ACC112 (cell line): ENCODE measurements around the gene SYTL1.

Source experiments
- H2AFZ ChIP-seq: fragments of 200-600 bp; sonication (generic); one replicate; pipeline ENCODE4 v1.6.0; 2017; ENCODE audit warnings: antibody characterized with exemption, low read length; ENCODE audit not compliant: unreplicated experiment
- H3K27ac ChIP-seq: fragments of 200-600 bp; sonication (generic); 2 replicates; pipeline ENCODE4 v1.5.1; 2014; ENCODE audit warnings: low read depth, mild to moderate bottlenecking, antibody characterized with exemption, low read length, moderate library complexity
- H3K27me3 ChIP-seq: fragments of 200-600 bp; sonication (generic); 2 replicates; pipeline ENCODE4 v1.6.1; 2014; ENCODE audit warnings: mild to moderate bottlenecking, antibody characterized with exemption, low read length, moderate library complexity, mixed read lengths; ENCODE audit not compliant: insufficient read depth
- H3K36me3 ChIP-seq: fragments of 200-600 bp; sonication (generic); 2 replicates; pipeline ENCODE4 v1.6.1; 2016; ENCODE audit warnings: mild to moderate bottlenecking, antibody characterized with exemption, low read length, moderate library complexity, mixed read lengths; ENCODE audit not compliant: insufficient read depth
- H3K4me1 ChIP-seq: fragments of 200-600 bp; sonication (generic); one replicate; pipeline ENCODE4 v1.6.1; 2016; ENCODE audit warnings: low read length, mixed read lengths; ENCODE audit not compliant: insufficient read depth, unreplicated experiment, control insufficient read depth
- H3K4me3 ChIP-seq: fragments of 200-600 bp; sonication (generic); 2 replicates; pipeline ENCODE4 v1.5.1; 2014; ENCODE audit warnings: mild to moderate bottlenecking, low read depth, low read length
- H3K79me2 ChIP-seq: fragments of 200-600 bp; sonication (generic); one replicate; pipeline ENCODE4 v1.6.0; 2016; ENCODE audit warnings: low read length; ENCODE audit not compliant: control insufficient read depth, unreplicated experiment, insufficient read depth

SYTL1 gene

GRCh38 chr1:27398405-27399149, 56.8 kb downstream of the SYTL1 start:
- no peaks in the 10 kb centered on the region for H3K27me3 ChIP-seq
- H3K36me3 ChIP-seq: no peaks in the 10 kb centered on the region
- no peak overlapping the region for H3K4me3 ChIP-seq
- no peak overlapping the region for H2AFZ ChIP-seq
- peaks cover 21% of the 10 kb centered on the region for H3K4me1 ChIP-seq
- peaks cover 2% of the 10 kb centered on the region for H3K79me2 ChIP-seq
- no peak overlapping the region for H3K27ac ChIP-seq

GRCh38 chr1:27399251-27400025, 57.6 kb downstream of the SYTL1 start:
- H3K27ac ChIP-seq: no peak overlapping the region

DNA sequence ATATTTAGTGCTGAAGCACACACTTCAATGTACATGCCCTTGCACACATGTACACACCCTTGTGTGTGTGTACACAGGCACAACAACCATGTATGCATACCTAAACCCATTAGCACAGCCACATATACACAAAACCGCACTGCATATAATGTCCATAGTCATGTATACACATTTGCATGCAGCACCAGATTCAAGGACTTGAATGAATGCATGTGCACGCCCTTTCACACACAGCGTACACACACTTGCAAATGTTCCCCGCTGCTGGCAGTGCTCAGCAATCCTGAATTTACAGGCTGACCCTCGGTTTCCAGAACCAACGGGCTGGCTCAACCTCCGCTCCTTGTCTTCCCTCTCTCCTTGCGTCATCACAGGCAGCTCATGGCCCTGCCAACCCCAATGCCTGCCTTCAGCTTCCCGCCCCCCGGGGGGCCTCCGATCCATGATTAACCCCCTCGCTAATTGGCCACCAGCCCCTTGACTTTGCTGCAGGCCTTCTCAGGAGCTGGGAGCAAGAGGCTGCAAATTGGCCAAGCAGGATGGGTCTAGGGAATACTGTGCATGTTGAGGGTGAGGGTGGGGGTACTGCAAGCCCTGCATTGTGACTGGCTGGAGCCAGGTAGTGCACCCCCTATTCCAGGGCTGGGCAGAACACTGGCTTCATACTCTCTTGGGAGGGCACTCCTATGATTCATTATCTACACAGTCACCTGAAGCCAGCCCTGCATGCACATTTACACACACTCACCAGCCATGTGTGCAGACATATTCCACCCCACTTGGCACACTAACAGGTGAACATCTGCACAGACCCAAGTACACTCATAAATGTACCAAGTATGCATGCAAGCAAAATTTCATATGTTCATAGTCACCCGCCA, 58.5 kb downstream of the SYTL1 start:
- Histone ChIP-seq H3K36me3 (no peaks in the 10 kb centered on the region), H3K27me3 (no peaks in the 10 kb centered on the region), H3K79me2 (no peaks in the 10 kb centered on the region), H3K27ac (no peak overlapping the region), H3K4me1 (peaks cover 25% of the 10 kb centered on the region), H3K4me3 (no peak overlapping the region), H2AFZ (no peak overlapping the region)

More at GRCh38 chr1:27399251-27400025, 57.6 kb downstream of the SYTL1 start:
- no peaks in the 10 kb centered on the region for H3K36me3 ChIP-seq
- H3K27me3 ChIP-seq: no peaks in the 10 kb centered on the region
- no peak overlapping the region for H3K4me3 ChIP-seq
- no peaks in the 10 kb centered on the region for H3K79me2 ChIP-seq
- no peak overlapping the region for H2AFZ ChIP-seq
- H3K4me1 ChIP-seq: peaks cover 26% of the 10 kb centered on the region

DNA sequence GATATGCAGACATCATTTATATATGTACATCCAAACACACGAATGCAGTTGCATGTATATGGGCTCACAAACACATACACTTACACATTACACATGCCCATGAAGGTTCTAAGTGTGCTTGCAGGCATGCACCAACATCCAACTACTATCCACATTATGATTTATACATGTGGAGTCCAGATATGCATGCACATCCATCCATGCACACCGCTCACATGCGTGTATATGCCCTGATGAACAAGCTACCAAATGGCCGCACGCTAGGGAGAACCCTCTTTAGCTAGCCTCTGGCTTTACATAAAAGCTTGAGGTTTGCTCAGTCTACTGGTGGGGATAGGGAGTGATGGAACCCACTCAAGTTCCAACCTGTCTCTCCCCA, 59.1 kb downstream of the SYTL1 start:
- Histone ChIP-seq H3K27ac (no peak overlapping the region), H3K27me3 (no peaks in the 10 kb centered on the region), H2AFZ (no peak overlapping the region), H3K36me3 (no peaks in the 10 kb centered on the region), H3K4me1 (peaks cover 25% of the 10 kb centered on the region), H3K4me3 (no peak overlapping the region), H3K79me2 (no peaks in the 10 kb centered on the region)

GRCh38 chr1:27402349-27402754, 60.5 kb downstream of the SYTL1 start:
- no peak overlapping the region for H2AFZ ChIP-seq
- 0 out of 2 replicates have a peak overlapping the region, but pooled peaks have one; percentile 30 for H3K27ac ChIP-seq
- no peak overlapping the region for H3K4me3 ChIP-seq
- no peaks in the 10 kb centered on the region for H3K36me3 ChIP-seq
- H3K4me1 ChIP-seq: peaks cover 25% of the 10 kb centered on the region
- H3K27me3 ChIP-seq: no peaks in the 10 kb centered on the region
- no peaks in the 10 kb centered on the region for H3K79me2 ChIP-seq

GRCh38 chr1:27403065-27403726, 61.4 kb downstream of the SYTL1 start:
- Histone ChIP-seq H3K79me2 (no peaks in the 10 kb centered on the region), H2AFZ (no peak overlapping the region), H3K36me3 (no peaks in the 10 kb centered on the region), H3K4me3 (no peak overlapping the region), H3K27me3 (no peaks in the 10 kb centered on the region), H3K4me1 (peaks cover 25% of the 10 kb centered on the region), H3K27ac (peak overlapping the region; percentile 30)
